Fibroblast of skin of abdomen (primary cell): ENCODE results near the gene KIF13A.
"Not testable (repeated sequence)": the region's sequence is repeated elsewhere in the genome, so short reads cannot be mapped to it uniquely, and the experiment has no call there.

ENCODE experiments used
- DNase-seq: peaks from one replicate; pipeline ENCODE4 v3.0.0-alpha.2; 2013

Gene KIF13A

GRCh38 chr6:17931227-17931626 lies 56.2 kb downstream of the KIF13A start:
- DNase-seq: no peak

GRCh38 chr6:17930321-17930993 lies 57.0 kb downstream of the KIF13A start:
- DNase-seq: no peak

- DNase-seq: peak; percentile 40
These were observed 58.7 kb downstream of the KIF13A start for GRCh38 chr6:17928514-17929430.

GRCh38 chr6:17927705-17928104 lies 59.7 kb downstream of the KIF13A start:
- no peak for DNase-seq

GRCh38 chr6:17923401-17923863 lies 64.0 kb downstream of the KIF13A start:
- peak; percentile 67 for DNase-seq

- no peak for DNase-seq
These were observed 66.0 kb downstream of the KIF13A start for GRCh38 chr6:17921454-17921853.

GRCh38 chr6:17919496-17919895 lies 67.9 kb downstream of the KIF13A start:
- no peak for DNase-seq

- no peak for DNase-seq
These were observed 69.3 kb downstream of the KIF13A start for GRCh38 chr6:17917837-17918763.

- no peak for DNase-seq
These were observed 72.8 kb downstream of the KIF13A start for GRCh38 chr6:17914651-17915050.

- no peak for DNase-seq
These were observed 74.9 kb downstream of the KIF13A start for GRCh38 chr6:17912521-17912920.

GRCh38 chr6:17911656-17912055 lies 75.8 kb downstream of the KIF13A start:
- DNase-seq: not testable (repeated sequence)

GRCh38 chr6:17910189-17910588 lies 77.2 kb downstream of the KIF13A start:
- no peak for DNase-seq

GRCh38 chr6:17908831-17909230 lies 78.6 kb downstream of the KIF13A start:
- no peak for DNase-seq

GRCh38 chr6:17907406-17908229 lies 79.8 kb downstream of the KIF13A start:
- peak; percentile 98 for DNase-seq

GRCh38 chr6:17905611-17906592 lies 81.5 kb downstream of the KIF13A start:
- DNase-seq: peak; percentile 84

- no peak for DNase-seq
These were observed 82.8 kb downstream of the KIF13A start for GRCh38 chr6:17904491-17905120.

GRCh38 chr6:17902974-17903373 lies 84.5 kb downstream of the KIF13A start:
- no peak for DNase-seq

GRCh38 chr6:17901493-17901892 lies 85.9 kb downstream of the KIF13A start:
- DNase-seq: no peak

GRCh38 chr6:17900011-17900410 lies 87.4 kb downstream of the KIF13A start:
- no peak for DNase-seq

- no peak for DNase-seq
These were observed 87.9 kb downstream of the KIF13A start for GRCh38 chr6:17899491-17899890.
